GM20431 (cell line): ENCODE measurements around the gene SENP7.

Source experiments
- in situ Hi-C: fragments of 300-500 bp; cut with MseI, MboI; formaldehyde crosslinking; loops from one replicate; pipeline ENCODE4 v1.15.0; 2020; ENCODE audit warnings: low sequenced_read_pairs; ENCODE audit not compliant: unreplicated experiment

The SENP7 gene

GRCh38 chr3:101281521-101282030 is 231.4 kb downstream of the SENP7 start:
- in situ Hi-C loops, result no loop called here

DNA sequence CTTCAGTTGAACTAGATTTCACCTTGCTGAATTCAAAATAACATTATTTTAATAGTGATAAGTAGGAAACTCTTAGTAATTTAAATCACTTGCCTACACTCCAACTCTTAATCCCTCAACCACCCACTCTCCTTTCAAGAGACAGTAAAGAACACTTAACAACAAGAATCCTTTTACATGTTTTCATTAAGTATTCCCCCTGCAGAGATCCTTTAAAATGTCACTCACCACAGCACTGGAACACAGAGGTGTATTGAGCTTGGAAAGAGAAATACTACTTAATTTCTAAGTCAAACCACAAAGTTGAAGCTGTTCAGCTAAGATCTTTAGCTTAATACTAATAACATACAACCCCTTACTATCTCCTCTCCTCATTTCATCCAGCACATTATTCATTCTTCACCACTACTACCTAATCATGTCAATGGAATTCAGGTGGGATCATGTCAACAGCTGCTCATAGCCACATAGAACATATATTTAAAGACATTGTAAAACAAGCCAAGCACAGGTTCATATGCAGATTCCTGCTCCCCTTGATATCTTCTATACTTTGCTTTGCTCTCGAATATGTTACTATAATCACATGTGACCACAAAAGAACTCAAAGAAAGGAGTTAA is 233.1 kb downstream of the SENP7 start:
- in situ Hi-C loops, result no loop called here

- in situ Hi-C loops, result no loop called here
Measured at GRCh38 chr3:101279162-101279561, 233.8 kb downstream of the SENP7 start.

DNA sequence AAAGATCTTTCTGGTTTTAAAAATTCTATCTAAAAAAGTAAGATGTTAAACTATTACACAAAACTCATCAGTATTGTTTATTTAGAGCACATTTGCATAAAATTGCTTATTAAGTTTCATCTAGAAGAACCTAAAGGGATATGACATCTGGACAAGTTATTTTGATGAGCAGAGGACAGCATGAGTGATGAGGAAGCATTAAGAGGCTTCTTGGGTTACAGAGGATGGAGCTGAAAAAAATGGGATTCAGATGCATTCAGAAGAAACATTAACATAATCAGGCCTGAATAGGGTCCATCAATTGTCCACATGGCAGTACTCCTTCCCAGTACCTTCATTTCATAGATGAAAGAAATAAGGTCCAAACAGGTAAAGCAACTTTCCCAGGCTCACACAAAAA is 234.3 kb downstream of the SENP7 start:
- in situ Hi-C loops, result no loop called here
